ENCODE results near the gene TNFAIP8.
A peak's percentile ranks its signal among the peaks of the same experiment; 100 is the strongest.
"Not testable (repeated sequence)": the region's sequence is repeated elsewhere in the genome, so short reads cannot be mapped to it uniquely, and the experiment has no call there.

TNFAIP8 gene

DNA sequence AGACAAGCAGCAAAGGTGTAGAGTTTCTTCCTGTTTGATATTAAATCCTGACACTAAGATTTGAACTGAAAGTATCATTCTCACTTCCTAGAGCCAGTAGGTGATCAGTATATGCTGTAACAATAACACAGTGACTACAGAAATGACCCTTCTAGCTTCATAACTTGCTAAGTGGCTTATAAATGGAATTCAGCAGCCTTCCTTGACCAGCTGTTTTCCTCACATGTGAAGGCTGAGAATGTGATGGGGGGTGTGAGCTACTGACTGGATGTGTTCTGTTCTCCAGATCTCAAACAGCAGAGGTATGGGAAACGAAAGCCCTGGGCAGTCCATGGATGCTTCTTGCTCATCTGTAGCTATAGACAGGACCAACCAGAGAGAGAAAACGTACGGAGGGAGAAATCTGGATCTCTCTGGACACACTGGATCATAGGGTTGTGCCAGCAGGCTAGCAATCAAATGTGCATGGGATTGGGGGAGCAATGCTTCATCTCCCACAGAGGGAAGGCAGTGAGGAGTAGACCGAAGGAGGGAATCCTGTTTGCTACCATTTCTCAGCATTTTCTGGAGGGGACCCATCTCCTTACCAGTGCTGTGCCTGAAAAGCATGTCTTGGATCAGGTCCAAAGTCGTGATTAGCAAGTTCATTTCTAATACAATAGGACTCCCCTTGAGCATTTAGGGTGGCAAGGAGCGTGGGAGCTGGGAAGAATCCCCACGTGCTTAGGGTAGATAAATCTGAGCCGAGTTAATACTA is 39.4 kb downstream of the TNFAIP8 start:
- no peak for DNase-seq (ENCODE audit: low spot score)

DNA sequence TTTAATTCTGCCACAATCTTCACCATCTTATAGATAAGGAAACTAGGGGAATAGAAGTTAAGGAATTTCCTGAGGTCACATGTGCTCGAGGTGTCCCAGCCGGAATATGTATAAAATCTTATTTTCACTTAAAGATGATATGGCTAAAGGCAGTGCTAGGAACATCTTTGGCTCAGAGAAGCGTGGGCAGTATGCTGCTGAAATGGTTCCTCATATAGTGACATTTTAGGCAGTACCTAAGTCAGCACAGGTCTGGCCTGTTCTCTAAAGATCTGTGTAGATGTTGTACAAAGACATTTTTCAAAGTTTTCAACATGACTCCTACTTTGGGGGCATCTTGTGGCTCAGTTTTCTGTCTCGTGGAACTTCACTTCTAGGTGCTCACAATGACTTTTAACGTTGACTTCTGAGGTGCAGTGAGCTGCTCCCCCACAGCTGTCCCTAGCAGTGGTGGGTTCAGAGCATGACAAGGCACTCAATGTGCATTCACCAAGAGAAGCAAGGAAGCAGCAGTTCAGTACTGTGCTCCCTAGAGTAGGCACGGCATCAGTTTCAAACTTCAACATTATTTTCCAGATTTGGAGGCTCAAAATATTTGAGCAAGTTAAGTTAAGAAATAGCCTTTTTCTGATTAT is 40.3 kb downstream of the TNFAIP8 start:
- no peak for DNase-seq (ENCODE audit: low spot score)

DNA sequence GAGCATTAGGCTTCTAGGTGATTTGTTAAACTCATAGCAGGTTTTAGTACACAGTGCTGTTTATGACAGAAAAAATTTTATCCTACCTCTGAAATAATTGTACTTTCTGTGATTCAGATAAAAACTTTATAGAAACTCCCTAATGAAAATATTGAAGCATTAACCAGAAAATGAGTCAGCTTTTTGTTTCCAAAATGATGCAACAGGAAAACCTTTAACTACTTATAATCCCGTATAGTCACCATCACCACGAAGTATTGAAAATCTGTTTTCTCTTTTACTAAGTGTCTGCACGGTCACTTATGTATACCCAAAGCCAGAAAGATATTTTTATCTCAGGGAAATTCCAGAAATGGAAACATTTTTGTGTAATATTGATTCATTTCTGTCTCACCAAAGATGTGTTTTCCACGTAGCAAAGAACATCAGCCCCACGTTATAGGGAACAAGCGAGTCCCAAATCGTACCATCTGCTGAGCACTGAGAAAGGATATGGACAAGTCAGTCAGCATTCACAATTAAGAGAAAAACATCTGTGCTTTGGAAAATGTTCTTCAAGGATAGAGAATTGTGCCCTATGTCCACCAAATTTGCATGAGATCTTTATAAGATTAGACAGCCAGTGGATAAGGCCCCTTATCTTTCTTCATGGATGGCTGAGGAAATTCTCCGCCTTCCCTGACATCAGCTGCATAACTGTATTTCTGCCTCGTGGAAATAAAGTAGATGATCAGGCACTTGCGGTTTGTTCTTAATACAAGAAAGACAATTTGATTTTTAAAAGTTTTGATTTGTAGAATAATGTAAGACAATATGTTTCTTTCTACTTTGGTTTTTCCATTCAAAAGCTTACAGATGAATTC is 41.9 kb downstream of the TNFAIP8 start:
- DNase-seq (ENCODE audit: low spot score), result peak; percentile 60

DNA sequence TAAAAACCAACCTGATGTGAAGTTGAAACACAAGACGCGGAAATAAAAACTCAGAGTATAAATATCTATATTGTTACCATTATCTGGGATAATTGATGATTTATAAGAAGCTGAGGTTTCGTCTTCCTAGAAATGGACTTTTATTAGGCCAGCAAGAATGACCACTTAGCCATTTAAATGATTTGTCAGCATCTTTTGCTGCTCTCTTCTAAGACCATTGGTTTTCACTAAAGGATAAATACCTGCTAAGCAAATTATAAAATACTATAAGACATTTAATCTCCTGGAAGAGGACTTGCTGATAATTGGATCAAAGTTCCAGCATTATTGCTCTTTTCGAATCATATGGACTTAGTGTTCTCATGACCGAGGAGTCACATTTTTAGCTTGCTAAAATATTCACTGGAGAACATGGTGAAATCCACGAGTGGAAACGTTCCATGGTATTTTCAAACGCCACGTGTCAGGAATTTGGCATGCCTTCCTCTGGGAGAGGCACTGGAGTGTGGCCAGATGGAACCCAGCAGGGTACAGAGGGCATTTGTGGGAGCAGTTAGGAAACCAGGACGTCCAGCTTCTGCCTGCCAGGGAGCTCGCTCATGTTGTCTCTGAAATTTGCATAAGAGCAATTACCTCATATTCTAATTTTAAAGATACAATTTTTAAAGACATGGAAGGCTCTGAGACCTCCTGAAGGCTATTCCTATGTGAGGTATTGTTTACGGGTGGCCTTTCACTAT is 43.1 kb downstream of the TNFAIP8 start:
- DNase-seq (ENCODE audit: low spot score), result peak; percentile 63

DNA sequence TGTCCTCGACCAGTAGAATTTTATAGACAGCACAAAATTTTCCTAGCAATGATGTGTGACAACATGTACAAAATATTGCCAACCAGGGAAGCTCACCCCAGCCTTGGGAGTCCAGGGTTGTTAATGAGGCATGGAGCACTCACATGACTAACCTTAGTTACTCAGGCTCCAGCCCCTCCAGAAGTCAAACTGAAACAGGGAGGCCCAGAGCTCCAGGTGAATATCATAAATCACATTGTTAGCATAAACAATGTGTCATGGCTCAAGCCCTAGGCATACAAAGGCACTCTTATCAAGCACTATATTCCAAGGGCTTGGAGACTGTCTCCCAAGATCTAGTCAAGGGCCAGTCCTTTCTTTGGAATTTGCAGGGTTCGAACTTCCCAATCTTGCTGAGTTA is 44.4 kb downstream of the TNFAIP8 start:
- no peak for DNase-seq (ENCODE audit: low spot score)

DNA sequence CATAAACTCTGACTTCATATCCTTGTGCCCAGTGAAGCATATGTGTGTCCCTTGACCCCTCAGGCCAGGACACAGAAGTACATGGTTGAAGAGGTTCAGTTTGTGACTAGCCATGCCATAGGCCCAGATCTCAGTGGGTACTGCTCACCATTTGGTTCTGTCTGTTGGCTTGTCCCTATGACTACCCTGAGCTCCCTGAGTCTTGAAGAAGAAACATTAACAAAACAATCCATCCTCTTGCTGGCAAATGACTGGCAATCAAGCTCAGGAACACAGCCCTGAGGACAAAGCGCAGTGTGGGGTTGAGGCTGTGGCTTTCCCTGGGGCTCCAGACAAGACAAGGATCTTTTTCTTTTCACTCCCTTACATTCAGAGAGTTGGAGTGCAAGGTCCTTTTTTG is 46.3 kb downstream of the TNFAIP8 start:
- DNase-seq (ENCODE audit: low spot score), result no peak

DNA sequence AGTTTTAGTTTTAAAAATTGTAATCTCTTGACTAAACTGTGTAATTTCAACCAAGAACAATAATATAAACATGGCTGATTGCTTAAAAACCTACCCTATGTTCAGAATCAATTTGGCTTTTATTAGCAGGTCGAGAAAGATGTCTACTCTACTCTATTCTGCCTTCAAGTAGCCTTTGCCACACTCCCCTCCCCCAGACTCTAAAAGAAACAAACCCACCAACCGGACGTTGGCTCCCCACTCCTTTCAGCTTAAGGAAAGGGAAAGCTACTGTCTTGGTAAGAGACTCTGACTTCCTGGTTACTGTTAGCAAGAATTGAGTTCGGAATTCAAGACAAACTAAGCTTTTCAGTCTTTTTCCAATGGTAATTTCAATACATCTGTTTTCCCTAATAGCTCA is 46.7 kb downstream of the TNFAIP8 start:
- DNase-seq (ENCODE audit: low spot score), result no peak

DNA sequence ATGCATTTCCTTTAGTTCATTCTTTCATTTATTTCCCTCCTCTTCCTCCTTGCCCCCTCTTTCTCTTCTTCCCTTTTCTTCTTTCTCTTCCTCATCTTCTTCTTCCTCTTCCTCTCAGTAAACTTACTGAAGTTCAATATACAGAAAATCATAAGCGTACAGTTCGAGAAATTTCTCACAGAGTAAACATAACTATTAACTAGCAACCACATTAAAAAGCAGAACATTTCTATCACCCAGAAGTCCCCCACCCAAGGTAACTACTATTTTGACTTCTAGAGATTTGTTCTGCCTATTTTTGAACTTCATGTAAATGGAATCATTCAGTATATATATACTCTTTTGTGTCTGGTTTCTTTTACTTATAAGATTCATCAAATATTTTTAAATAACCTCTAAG is 48.2 kb downstream of the TNFAIP8 start:
- no peak for DNase-seq (ENCODE audit: low spot score)

DNA sequence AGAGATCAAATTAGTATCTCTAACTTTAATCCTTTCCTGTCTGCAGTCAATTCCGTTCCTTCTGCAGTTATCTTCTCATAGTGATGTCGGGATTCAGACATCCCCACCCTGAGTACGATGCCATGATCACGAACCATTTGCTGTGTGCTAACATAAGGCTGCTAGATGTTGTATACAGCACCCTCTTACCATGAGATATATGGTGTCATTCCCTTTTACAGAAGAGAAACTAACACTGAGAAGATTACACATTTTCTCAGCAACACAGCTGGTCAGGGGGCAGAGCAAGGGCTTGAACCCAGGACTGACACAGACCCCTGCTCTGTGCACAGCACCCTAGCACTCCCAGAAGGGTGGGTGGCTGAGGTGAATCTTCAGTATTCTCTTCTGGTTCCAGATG is 49.6 kb downstream of the TNFAIP8 start:
- no peak for DNase-seq (ENCODE audit: low spot score)

DNA sequence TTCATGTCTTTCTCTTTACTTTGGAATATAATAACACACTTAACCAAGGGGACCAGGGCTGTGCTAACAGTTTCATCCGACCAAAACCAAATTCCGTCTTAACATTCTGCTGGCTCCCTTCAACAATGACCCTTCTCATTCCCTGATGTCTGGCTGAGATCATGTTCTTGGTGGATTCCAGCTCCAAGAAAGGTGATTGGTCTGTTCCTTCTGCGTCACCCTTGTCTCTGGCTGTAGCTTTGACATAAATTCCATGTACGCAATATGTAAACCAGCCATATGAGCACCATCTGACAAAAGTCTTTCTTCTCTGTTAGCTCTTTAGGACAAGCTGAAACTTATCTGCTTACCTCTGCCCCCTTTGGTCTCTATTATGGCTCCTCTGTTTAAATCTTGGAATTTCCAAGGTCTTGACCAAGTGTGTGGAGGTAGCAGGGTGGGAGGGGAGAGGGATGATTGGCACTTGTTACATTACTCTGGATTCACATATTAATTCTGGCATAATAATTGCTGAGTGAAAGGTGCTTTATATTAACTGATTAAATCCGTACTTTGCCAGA is 50.8 kb downstream of the TNFAIP8 start:
- DNase-seq (ENCODE audit: low spot score), result no peak

DNA sequence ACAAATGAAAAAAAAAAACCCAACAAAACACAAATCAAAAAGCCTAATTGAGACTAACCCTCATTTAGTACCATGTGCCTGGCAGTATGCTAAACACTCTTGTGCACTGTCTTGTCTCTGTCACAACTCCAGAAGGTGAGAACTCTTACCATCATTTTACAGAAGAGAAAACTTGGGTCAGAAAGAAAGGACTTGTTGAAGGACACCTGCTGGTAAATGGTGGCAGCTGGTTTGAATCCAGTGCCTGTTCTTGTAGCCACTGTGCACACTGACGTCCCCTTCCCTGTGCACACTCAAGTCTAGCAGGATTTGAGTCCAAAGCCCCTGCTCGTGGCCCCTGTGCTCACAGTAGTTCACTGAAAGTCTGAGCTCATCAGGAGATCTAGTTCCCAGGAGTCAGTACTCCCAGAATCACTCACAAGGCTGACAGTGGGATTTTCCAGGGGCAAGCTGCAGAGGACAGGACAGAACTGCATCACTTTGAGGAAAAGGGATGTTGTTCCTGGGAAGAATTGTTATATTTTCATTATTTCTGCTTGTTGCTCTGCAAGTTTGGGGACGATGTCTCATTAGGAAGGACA is 53.5 kb downstream of the TNFAIP8 start:
- no peak for DNase-seq (ENCODE audit: low spot score)

DNA sequence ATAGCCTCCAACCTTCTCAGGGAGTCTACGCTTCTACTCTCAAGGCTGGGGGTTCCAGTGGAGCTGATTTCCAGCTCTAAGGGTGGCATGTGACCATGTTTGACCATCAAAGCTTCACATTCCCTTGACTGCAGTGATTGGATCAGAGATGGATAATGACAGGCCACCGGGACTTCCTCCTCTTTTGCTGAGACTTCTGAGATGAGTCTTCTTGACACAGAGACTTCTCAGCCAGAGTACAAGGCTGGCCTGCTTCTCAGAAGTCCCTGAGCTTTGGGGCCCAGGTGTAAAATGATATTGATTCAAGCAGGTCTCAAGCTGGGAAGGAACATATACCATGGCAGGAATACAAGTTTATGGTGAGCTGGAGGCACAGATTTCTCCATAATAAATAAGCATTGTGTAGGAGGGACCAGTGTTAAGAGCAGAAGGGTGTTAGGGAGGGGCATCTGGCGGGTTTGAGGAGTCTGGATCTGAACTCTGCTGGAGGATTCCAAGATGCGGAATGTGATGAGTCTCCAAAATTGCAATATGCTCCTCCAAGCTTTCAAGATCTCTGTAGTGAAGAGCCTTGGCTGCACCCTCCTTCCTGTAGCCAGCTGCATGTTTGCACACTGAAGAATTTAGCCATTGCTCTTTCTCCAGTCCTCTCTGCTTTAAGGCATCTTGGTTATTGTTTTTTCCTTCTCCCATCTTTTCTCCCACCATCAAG is 54.8 kb downstream of the TNFAIP8 start:
- DNase-seq (ENCODE audit: low spot score), result peak; percentile 42

DNA sequence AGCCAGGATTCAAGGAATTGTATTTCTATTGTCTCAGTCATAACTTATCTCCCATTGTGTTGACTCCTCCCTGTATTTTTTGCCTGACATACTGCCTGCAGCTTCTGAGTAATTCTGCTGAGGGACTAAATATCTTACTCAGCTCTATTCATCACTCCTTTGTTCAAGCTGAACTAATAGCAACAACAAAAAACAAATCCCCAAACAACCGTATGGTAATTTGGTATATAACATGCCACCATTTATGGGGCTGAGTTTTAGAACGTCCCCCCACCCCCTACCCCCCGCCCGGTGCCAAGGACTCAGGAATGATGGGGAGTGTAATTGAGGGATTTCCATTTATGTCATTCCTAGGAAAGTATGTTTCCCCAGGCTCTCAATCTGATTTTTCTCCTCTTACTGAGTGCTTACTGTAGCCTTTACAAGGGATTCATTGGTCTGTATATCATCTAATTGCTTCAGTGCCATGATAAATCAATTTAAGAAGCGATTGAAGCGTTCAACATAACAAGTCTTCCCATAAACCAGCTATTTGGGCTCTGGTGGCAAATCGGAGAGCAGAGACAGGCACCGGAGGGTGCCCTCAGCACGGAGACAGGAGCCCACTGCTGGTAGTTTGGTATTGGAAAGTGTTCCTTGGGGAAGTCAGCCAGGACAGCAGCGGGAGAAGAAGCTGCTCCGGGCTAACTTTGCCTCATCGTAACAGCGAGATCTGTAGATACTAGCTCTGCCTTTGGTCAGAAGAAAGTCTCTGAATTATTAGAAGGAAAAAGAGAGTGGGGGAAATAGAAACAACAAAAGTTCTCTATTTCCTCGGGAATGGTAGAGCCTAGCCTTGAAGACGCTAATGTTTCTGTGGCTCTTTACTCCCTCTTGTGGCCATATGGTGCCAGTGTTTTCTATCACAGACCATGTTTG is 55.8 kb downstream of the TNFAIP8 start:
- DNase-seq (ENCODE audit: low spot score), result peak; percentile 78

DNA sequence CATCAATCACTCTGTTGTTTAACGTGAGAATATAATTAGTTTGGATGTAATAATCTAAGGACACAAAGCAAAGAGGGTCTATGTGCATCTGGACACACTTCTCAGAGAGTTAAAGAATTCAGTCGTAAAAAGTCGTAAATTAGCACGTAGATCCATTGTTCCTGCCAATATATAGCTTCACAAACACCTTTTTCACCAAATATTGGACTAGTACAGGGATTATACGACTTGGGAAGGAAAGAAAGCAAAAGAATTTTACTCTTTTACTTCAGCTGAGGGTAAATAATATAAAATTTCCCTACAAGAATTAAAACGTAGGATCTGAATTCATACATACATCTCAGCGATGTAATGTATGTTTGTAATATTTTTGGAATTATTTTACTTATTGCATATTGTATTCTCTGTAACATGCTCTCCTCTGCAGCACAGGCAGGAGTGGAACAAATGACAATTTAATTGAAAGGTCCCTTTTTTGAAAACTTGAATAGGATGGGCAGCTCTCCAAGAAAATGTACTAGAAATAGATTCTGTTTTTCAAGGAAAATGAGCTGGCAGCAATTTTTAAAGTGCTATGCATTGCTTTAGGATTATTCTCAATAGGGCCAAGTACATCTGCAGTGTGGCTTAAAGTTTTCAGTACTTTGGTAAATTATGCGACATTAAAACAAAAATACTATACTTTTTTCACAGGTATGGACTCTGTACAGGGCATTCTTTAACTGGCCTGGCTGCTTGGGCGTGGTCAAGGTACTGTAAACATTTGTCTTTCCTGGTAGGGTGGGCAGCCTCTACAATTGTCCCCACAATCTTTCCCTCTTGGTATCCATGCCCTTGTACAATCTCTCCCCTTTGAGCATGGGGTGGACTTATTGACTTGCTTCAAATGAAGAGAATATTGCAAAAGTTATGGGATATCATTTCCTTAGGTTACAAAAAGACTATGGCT is 56.7 kb downstream of the TNFAIP8 start:
- DNase-seq (ENCODE audit: low spot score), result no peak

DNA sequence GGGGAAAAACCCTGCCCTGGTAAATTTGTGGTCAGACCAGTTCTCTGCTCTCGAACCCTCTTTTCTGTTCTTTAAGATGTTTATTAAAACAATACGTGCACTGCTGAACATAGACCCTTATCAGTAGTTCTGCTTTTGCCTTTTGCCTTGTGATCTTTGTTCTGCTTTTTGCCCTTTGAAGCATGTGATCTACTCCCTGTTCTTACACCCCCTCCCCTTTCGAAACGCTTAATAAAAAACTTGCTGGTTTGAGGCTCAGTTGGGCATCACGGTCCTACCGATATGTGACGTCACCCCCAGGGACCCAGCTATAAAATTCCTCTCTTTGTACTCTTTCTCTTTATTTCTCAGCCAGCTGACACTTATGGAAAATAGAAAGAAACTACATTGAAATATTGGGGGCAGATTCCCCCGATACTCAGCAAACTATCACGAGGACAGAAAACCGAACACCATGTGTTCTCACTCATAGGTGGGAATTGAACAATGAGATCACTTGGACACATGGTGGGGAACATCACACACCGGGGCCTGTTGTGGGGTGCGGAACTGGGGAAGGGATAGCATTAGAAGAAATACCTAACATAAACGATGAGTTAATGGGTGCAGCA is 58.4 kb downstream of the TNFAIP8 start:
- not testable (repeated sequence) for DNase-seq (ENCODE audit: low spot score)

DNA sequence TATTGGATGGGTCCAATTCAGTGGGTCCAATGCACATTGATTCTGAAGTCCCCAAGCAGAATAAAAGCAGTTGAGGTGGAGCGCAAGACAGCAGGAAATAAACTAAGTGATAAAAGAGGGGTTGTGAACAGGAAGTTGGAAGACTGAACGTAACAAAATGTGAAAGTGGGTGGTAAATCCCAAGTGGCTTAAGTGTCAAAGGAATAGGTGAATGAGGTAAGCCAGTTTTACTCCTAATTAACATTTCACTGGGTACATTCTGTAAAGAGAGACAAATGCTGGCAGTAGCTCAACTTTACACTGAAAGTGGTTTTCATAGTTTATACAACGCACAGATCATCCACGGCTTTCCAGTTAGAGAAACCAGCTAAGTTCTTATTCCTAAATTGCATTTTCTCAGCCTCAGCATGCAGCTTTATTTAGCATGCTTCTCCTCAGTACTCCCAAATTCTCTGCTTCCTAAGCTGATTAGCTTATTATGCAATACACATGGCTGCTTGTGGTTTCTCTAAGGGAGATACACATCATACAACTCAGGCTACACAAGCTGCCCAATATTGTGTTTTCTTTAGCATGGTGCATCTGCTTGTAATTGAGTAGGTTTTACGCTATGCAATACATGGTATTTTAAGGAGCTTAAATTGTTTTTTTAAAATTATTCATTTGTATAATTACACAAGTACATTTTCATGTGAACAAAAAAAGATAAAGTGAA is 62.2 kb downstream of the TNFAIP8 start:
- peak; percentile 60 for DNase-seq (ENCODE audit: low spot score)

DNA sequence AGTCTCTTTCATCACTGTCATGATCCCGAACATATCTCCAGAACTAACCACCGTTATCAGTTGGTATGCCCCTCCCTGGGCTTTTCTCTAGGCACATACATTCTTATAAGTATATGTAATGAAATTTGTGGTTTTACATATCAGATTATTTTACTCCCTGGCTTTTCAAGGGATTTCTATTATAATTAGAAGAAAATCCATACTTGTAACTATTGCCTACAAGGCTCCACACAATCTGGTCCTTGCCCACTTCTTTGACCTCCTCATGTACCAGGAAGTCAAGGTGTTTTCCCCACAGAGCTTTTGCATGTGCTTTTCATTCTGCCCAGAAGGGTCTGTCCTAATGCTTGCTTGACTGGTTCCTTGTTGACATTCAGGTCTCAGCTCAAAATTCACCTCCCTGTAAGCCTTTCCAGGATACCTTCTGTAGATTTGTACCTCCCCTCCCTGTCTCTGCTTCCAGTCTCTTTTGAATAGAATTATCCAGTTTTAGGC is 62.8 kb downstream of the TNFAIP8 start:
- DNase-seq (ENCODE audit: low spot score), result no peak
